Neural progenitor cell (in vitro differentiated cells): ENCODE data around the gene ASGR1. TPM values are rescaled to one million over a fixed set of nuclear protein-coding genes. Genes with fewer than 3 reads are reported as not detected.
"Not testable (repeated sequence)": the region's sequence is repeated elsewhere in the genome, so short reads cannot be mapped to it uniquely, and the experiment has no call there.

Source experiments
- DNase-seq: peaks from one replicate; pipeline ENCODE4 v3.0.0-alpha.2; 2016; ENCODE audit warnings: low spot score
- H2AFZ ChIP-seq: fragments of 200-600 bp; sonication (generic); replicated peaks from 2 replicates; pipeline ENCODE4 v1.6.1; 2016; ENCODE audit warnings: antibody characterized with exemption
- H3F3A ChIP-seq: fragments of 200-600 bp; sonication (generic); 2 replicates; pipeline ENCODE4 v1.6.1; 2016; ENCODE audit warnings: antibody characterized with exemption, low read depth
- H3K27ac ChIP-seq: fragments of 200-600 bp; sonication (generic); 2 replicates; pipeline ENCODE4 v1.5.1; 2016; ENCODE audit warnings: mild to moderate bottlenecking
- H3K27me3 ChIP-seq: fragments of 200-600 bp; sonication (generic); 2 replicates; pipeline ENCODE4 v1.6.1; 2016; ENCODE audit warnings: mild to moderate bottlenecking, moderate library complexity
- H3K36me3 ChIP-seq: fragments of 200-600 bp; sonication (generic); 2 replicates; pipeline ENCODE4 v1.5.1; 2016
- H3K4me1 ChIP-seq: fragments of 200-600 bp; sonication (generic); 2 replicates; pipeline ENCODE4 v1.6.1; 2016; ENCODE audit warnings: mixed run types
- H3K4me2 ChIP-seq: fragments of 200-600 bp; sonication (generic); 2 replicates; pipeline ENCODE4 v1.6.1; 2016
- H3K4me3 ChIP-seq: fragments of 200-600 bp; sonication (generic); 2 replicates; pipeline ENCODE4 v1.5.1; 2016
- H3K79me2 ChIP-seq: fragments of 200-600 bp; sonication (generic); 2 replicates; pipeline ENCODE4 v1.6.1; 2016; ENCODE audit warnings: low read depth
- H3K9ac ChIP-seq: fragments of 200-600 bp; sonication (generic); 2 replicates; pipeline ENCODE4 v1.6.1; 2016
- H3K9me3 ChIP-seq: fragments of 200-600 bp; sonication (generic); 2 replicates; pipeline ENCODE4 v1.5.1; 2016; ENCODE audit warnings: low read depth
- H4K20me1 ChIP-seq: fragments of 200-600 bp; sonication (generic); 2 replicates; pipeline ENCODE4 v1.6.1; 2016; ENCODE audit warnings: low read depth
- H3K27ac Mint-ChIP-seq: 3 replicates; pipeline ENCODE4 v1.8.0; 2021; ENCODE audit warnings: mixed read lengths
- H3K27me3 Mint-ChIP-seq: 2 replicates; pipeline ENCODE4 v1.8.0; 2022; ENCODE audit warnings: low read depth, mild to moderate bottlenecking, inconsistent platforms, moderate library complexity, mixed read lengths; ENCODE audit not compliant: insufficient read depth
- H3K36me3 Mint-ChIP-seq: 3 replicates; pipeline ENCODE4 v1.8.0; 2021; ENCODE audit warnings: mixed read lengths
- H3K4me1 Mint-ChIP-seq: 3 replicates; pipeline ENCODE4 v1.8.0; 2021; ENCODE audit warnings: mixed read lengths
- H3K4me3 Mint-ChIP-seq: 3 replicates; pipeline ENCODE4 v1.8.0; 2021; ENCODE audit warnings: mild to moderate bottlenecking, moderate library complexity, mixed read lengths
- H3K9me3 Mint-ChIP-seq: 3 replicates; pipeline ENCODE4 v1.8.0; 2020; ENCODE audit warnings: mixed read lengths
- CTCF ChIP-seq: fragments of 200-600 bp; sonication (generic); IDR thresholded peaks from 2 replicates; pipeline ENCODE4 v1.5.1; 2017; ENCODE audit warnings: antibody characterized with exemption, mild to moderate bottlenecking
- EZH2 ChIP-seq: fragments of 200-600 bp; sonication (generic); IDR thresholded peaks from 2 replicates; pipeline ENCODE4 v1.6.1; 2017; ENCODE audit warnings: antibody characterized with exemption, mild to moderate bottlenecking, moderate library complexity
- EZH2phosphoT487 ChIP-seq: fragments of 200-600 bp; sonication (generic); IDR thresholded peaks from 2 replicates; pipeline ENCODE4 v1.6.1; 2017; ENCODE audit warnings: antibody characterized with exemption
- total RNA-seq: library from RNA; depleted of rRNA; stranded (reverse); fragments of >200 nt; gene quantifications from 2 replicates; pipeline ENCODE4 v1.2.3, GENCODE V29; 2015; ENCODE audit warnings: low replicate concordance

ASGR1 gene
- total RNA-seq, 1 donor from 2014 or later: 3.1 TPM

GRCh38 chr17:7174603-7175326, 4.4 kb downstream of the ASGR1 start:
- Mint-ChIP-seq H3K27ac (no peak overlapping the region), H3K9me3 (peaks cover 6% of the 10 kb centered on the region), H3K36me3 (peaks cover 8% of the 10 kb centered on the region), H3K4me1 (peaks cover 22% of the 10 kb centered on the region), H3K4me3 (no peak overlapping the region), H3K27me3 (peaks cover 2% of the 10 kb centered on the region)
- no peak overlapping the region for H3K27ac ChIP-seq
- no peaks in the 10 kb centered on the region for H3K79me2 ChIP-seq
- peaks cover 27% of the 10 kb centered on the region for H3F3A ChIP-seq
- H3K36me3 ChIP-seq: no peaks in the 10 kb centered on the region
- H3K9ac ChIP-seq: no peak overlapping the region
- no peaks in the 10 kb centered on the region for H3K9me3 ChIP-seq
- peak overlapping the region; percentile 25 for H3K4me3 ChIP-seq
- H4K20me1 ChIP-seq: no peaks in the 10 kb centered on the region
- H2AFZ ChIP-seq: no peak overlapping the region
- peak overlapping the region; percentile 72 for H3K4me2 ChIP-seq
- no peak for DNase-seq
- peaks cover 57% of the 10 kb centered on the region for H3K27me3 ChIP-seq
- peaks cover 11% of the 10 kb centered on the region for H3K4me1 ChIP-seq
- no peak for TF ChIP-seq EZH2phosphoT487
- TF ChIP-seq CTCF: no peak
- no peak for TF ChIP-seq EZH2

GRCh38 chr17:7173687-7174602, 5.2 kb downstream of the ASGR1 start:
- peak overlapping the region; percentile 93 for H2AFZ ChIP-seq
- H3K79me2 ChIP-seq: no peaks in the 10 kb centered on the region
- Mint-ChIP-seq H3K27me3 (peaks cover 2% of the 10 kb centered on the region), H3K9me3 (peaks cover 11% of the 10 kb centered on the region), H3K27ac (no peak overlapping the region), H3K4me3 (no peak overlapping the region), H3K4me1 (peaks cover 15% of the 10 kb centered on the region), H3K36me3 (peaks cover 8% of the 10 kb centered on the region)
- no peaks in the 10 kb centered on the region for H3K36me3 ChIP-seq
- H3K9ac ChIP-seq: no peak overlapping the region
- no peaks in the 10 kb centered on the region for H4K20me1 ChIP-seq
- no peaks in the 10 kb centered on the region for H3K9me3 ChIP-seq
- no peak overlapping the region for H3K27ac ChIP-seq
- peak; percentile 93 for DNase-seq
- H3K4me3 ChIP-seq: peak overlapping the region; percentile 25
- TF ChIP-seq CTCF (peak; percentile 60), EZH2phosphoT487 (no peak), EZH2 (no peak)
- peaks cover 11% of the 10 kb centered on the region for H3K4me1 ChIP-seq
- peaks cover 27% of the 10 kb centered on the region for H3F3A ChIP-seq
- H3K27me3 ChIP-seq: peaks cover 56% of the 10 kb centered on the region
- peak overlapping the region; percentile 72 for H3K4me2 ChIP-seq

GRCh38 chr17:7172522-7173191, 6.5 kb downstream of the ASGR1 start:
- not testable (repeated sequence) for H3K4me2 ChIP-seq, H3K36me3 ChIP-seq, H3K27ac ChIP-seq, H3K4me1 Mint-ChIP-seq, H3K27me3 Mint-ChIP-seq, H3K27ac Mint-ChIP-seq, DNase-seq, H3K9me3 ChIP-seq, H3K4me1 ChIP-seq, H3K4me3 Mint-ChIP-seq, H2AFZ ChIP-seq, H4K20me1 ChIP-seq, H3K9ac ChIP-seq, H3K4me3 ChIP-seq, H3K79me2 ChIP-seq, H3K36me3 Mint-ChIP-seq
- Histone ChIP-seq H3K27me3 (peaks cover 43% of the 10 kb centered on the region), H3F3A (peaks cover 27% of the 10 kb centered on the region)
- peaks cover 15% of the 10 kb centered on the region for H3K9me3 Mint-ChIP-seq

- not testable (repeated sequence) for H3K27me3 Mint-ChIP-seq, H2AFZ ChIP-seq, H3K4me1 Mint-ChIP-seq, DNase-seq, H3K4me3 ChIP-seq, H3K27ac ChIP-seq, H3K36me3 ChIP-seq, H3K9ac ChIP-seq, H3K4me1 ChIP-seq, H3K27ac Mint-ChIP-seq, H4K20me1 ChIP-seq, H3K79me2 ChIP-seq, H3K36me3 Mint-ChIP-seq, H3K9me3 ChIP-seq, H3K4me2 ChIP-seq, H3F3A ChIP-seq
- peaks cover 14% of the 10 kb centered on the region for H3K27me3 ChIP-seq
- Mint-ChIP-seq H3K9me3 (peaks cover 15% of the 10 kb centered on the region), H3K4me3 (peak overlapping the region; percentile 5)
These were observed 9.6 kb downstream of the ASGR1 start for GRCh38 chr17:7169565-7169908.

- H3K9me3 ChIP-seq, H4K20me1 ChIP-seq, H2AFZ ChIP-seq, H3K27ac Mint-ChIP-seq, H3K4me1 Mint-ChIP-seq, H3K27me3 ChIP-seq, H3K36me3 Mint-ChIP-seq, H3K36me3 ChIP-seq, H3K4me1 ChIP-seq, H3K4me2 ChIP-seq, H3K79me2 ChIP-seq, H3F3A ChIP-seq, DNase-seq, H3K27ac ChIP-seq, H3K4me3 ChIP-seq, H3K9ac ChIP-seq, H3K27me3 Mint-ChIP-seq: not testable (repeated sequence)
- H3K4me3 Mint-ChIP-seq: peak overlapping the region; percentile 5
- peaks cover 15% of the 10 kb centered on the region for H3K9me3 Mint-ChIP-seq
These were observed 10.2 kb downstream of the ASGR1 start for GRCh38 chr17:7168841-7169564.
